ENCODE measurements around the gene MOV10. TPM values are rescaled to one million over a fixed set of nuclear protein-coding genes. Genes with fewer than 3 reads are reported as not detected.

MOV10 gene
- total and polyA plus RNA-seq, 7 donors = 4.8 to 10.6 (median 6.4) TPM

DNA sequence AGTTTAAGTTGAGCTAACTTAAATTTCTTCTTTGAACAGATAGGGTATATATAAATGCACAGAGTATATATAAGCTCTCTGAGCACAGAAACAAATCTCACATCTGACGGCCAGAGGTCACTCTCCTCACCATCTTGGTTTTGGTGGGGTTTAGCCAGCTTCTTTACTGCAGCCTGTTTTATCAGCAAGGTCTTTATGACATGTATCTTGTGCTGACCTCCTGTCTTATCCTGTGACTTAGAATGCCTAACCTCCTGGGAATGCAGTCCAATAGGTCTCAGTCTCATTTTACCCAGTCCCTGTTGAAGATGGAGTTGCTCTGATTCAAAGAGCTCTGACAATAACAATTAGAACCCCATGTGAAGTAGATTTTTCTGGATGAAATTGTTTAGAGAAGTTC lies 1.6 kb upstream of the MOV10 start:
- Histone ChIP-seq H3K36me3 (ENCODE audit: insufficient read depth in 1 of 2, low read depth in 1 of 2) (peaks cover 6 to 43% of the 10 kb centered on the region in 2 donors), H3K27ac (peak overlapping the region; percentile 47)
- 84 to 90% (median 88%) methylated on average over 1 of the region's 1 CpG for whole genome bisulfite sequencing, 3 donors

DNA sequence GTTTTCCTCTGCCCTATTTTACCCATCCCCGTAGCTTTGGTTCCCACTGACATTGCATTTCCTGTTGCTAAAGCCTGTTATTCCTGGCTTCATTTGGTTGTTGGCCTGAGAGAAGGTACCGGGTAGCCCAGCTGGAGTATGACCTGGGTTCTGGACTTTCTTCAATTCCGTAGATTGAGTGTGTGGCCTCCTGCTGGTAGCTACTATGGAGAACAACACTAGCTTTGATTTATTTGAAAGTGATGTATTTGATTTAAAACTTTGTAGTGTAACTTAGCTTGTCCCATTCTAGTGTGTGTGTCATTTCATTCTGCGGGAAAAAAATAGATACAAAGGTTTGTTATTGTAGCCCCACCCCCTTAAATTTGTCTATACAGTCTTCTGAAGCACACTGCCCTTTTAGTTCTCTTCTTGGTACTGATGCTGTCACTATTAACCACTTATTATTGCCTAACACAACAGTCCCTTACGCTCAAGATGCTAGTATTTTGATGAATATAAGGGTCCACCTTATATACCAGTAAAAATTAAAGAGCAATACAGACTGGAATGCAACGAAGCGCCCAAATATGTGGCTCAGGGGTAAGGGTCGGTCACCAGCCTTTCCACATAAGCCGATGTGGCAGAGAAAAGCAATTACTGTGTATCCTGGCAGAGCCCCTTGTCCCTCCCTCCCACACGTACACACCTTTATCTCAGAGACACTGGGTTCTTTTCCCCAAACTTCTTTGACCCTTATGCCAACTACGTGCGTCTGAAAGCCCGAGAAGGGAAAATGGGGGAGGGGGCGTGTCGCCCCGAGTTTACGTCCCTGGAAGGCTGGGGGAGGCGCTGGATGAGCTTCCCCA lies 643 bp upstream of the MOV10 start:
- Histone ChIP-seq H3K4me1 (peaks cover 7% of the 10 kb centered on the region), H3K27ac (peak overlapping the region; percentile 76), H3K9me3 (no peaks in the 10 kb centered on the region), H3K36me3 (ENCODE audit: insufficient read depth in 1 of 2, low read depth in 1 of 2) (peaks cover 6 to 33% of the 10 kb centered on the region in 2 donors), H3K4me3 (peak overlapping the region; percentile 83), H3K27me3 (ENCODE audit: insufficient read depth in 3 of 3, low read length in 2 of 3) (no peaks in the 10 kb centered on the region)
- intact Hi-C loops (cut with DNase I) = loop anchor here (2.0 to 5.0 kb wide), 4 partner anchors 25 to 49 kb away; partner anchors contain the start of gene RHOC (in 2 of the 2)
- 2 to 3% (median 3%) methylated on average over 18 of the region's 18 CpGs for WGBS, 3 donors
- peak; percentile 34 to 61 (median 49) for ATAC-seq
- no peak for DNase-seq
- TF ChIP-seq, protein P1, sequence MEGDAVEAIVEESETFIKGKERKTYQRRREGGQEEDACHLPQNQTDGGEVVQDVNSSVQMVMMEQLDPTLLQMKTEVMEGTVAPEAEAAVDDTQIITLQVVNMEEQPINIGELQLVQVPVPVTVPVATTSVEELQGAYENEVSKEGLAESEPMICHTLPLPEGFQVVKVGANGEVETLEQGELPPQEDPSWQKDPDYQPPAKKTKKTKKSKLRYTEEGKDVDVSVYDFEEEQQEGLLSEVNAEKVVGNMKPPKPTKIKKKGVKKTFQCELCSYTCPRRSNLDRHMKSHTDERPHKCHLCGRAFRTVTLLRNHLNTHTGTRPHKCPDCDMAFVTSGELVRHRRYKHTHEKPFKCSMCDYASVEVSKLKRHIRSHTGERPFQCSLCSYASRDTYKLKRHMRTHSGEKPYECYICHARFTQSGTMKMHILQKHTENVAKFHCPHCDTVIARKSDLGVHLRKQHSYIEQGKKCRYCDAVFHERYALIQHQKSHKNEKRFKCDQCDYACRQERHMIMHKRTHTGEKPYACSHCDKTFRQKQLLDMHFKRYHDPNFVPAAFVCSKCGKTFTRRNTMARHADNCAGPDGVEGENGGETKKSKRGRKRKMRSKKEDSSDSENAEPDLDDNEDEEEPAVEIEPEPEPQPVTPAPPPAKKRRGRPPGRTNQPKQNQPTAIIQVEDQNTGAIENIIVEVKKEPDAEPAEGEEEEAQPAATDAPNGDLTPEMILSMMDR (IDR thresholded peaks at IDR 0.05) = peak; percentile 38

More for the DNA sequence above, 1.6 kb upstream of the MOV10 start:
- Histone ChIP-seq H3K4me1 (peaks cover 7% of the 10 kb centered on the region), H3K4me3 (no peak overlapping the region), H3K27me3 (ENCODE audit: insufficient read depth in 3 of 3, low read length in 2 of 3) (no peaks in the 10 kb centered on the region), H3K9me3 (no peaks in the 10 kb centered on the region)
- TF ChIP-seq, protein P1 (IDR thresholded peaks at IDR 0.05) = no peak
- intact Hi-C loops (cut with DNase I) = loop anchor here in 1 of 2 donors (5.0 kb wide), 1 partner anchor 34 kb away; the partner anchor contains the start of gene RHOC
- DNase-seq = no peak
- ATAC-seq = no peak

DNA sequence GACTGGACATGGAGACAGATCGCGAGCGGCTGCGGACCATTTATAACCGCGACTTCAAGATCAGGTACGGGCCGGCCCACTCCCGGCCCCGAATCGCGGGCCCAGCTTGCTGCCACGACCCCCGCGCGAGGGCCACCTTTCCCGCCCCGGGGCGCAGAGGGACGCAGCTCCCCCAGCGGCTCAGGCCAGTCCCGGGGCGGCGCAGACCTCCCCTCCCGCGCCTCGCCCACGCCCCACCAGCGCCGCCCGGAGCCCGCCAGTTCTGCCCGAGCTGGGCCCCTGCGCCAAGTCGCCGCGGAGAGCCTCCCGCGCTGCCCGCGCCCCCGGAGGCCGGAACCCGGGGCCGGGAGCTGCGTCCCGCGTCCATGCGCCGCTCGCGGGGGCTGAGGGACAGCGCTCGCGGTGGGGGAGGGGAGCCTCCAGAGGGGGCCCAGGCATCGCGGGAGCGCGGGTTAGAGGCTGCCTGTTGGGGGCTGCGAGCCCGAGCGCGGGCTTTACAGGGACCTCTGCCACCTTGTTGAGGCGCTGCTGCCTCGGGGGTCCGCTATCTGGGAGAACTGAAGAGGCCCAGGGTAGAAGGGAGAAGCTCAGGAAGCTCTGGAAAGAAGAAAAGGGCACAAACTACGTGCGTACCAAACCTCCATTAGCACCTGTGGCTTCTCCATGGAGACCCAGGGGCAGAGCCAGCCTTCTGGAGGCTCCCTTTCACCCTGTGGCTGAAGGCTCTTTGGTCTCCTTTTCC lies 698 bp downstream of the MOV10 start:
- WGBS, 3 donors = 1% methylated on average over 53 to 68 of the region's 68 CpGs
- Histone ChIP-seq H3K27ac (peak overlapping the region; percentile 76), H3K4me3 (peak overlapping the region; percentile 83), H3K36me3 (ENCODE audit: insufficient read depth in 1 of 2, low read depth in 1 of 2) (peaks cover 2 to 20% of the 10 kb centered on the region in 2 donors), H3K9me3 (no peaks in the 10 kb centered on the region), H3K4me1 (peaks cover 7% of the 10 kb centered on the region), H3K27me3 (ENCODE audit: insufficient read depth in 3 of 3, low read length in 2 of 3) (no peaks in the 10 kb centered on the region)
- DNase-seq (peak; percentile 61 to 74), ATAC-seq (peak; percentile 59 to 78 (median 76))
- intact Hi-C loops (cut with DNase I) = loop anchor here (2.0 to 5.0 kb wide), 4 partner anchors 24 to 50 kb away; partner anchors contain the start of gene RHOC (in 2 of the 2)
- TF ChIP-seq, protein P1 (IDR thresholded peaks at IDR 0.05) = peak; percentile 18

DNA sequence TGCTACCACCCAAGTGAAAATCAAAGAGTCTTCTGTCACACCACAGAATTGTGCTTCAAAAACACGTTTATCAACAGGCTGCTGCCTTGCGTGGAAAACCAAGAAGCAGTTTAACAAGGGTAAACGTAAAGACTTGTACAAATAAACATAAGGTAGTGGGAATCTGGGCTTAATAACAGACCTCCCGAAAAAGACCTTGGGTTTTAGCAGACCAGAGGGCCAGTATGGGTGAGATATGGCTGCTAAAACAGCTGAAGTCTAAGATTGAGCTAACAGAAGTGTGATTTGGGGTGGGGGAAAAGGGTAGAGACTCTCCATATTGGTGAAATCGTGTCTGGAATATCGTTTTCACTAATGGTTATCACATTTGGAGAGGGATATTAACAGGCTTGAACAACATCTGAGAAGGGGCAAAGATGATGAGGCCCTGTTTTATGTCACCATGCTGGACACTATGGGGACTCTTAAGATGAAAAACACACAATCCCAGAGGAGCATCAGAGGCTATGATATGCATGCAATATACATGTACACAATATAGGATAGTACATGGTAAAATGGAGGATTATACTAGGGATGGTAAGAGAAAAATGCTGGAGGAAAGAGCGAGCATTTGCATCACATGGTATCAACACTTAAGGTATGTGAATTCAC lies 1.4 kb downstream of the MOV10 start:
- no peaks in the 10 kb centered on the region for H3K9me3 ChIP-seq
- WGBS, 3 donors = 43 to 58% (median 47%) methylated on average over 7 of the region's 7 CpGs
- H3K27ac ChIP-seq = peak overlapping the region; percentile 76
- peaks cover 2 to 13% of the 10 kb centered on the region in 2 donors for H3K36me3 ChIP-seq (ENCODE audit: insufficient read depth in 1 of 2, low read depth in 1 of 2)
- intact Hi-C loops (cut with DNase I) = loop anchor here in 1 of 2 donors (2.0 kb wide), 3 partner anchors 23 to 51 kb away; partner anchors contain the start of gene RHOC
- ATAC-seq (no peak), DNase-seq (no peak)
- H3K4me1 ChIP-seq = peaks cover 7% of the 10 kb centered on the region
- peak overlapping the region; percentile 83 for H3K4me3 ChIP-seq
- no peaks in the 10 kb centered on the region for H3K27me3 ChIP-seq (ENCODE audit: insufficient read depth in 3 of 3, low read length in 2 of 3)
- TF ChIP-seq, protein P1 (IDR thresholded peaks at IDR 0.05) = no peak

Measured in psoas muscle (tissue), 8 donors.